IPS-18a (cell line): ENCODE data around the gene EXOC3L1.

ENCODE experiments used
- H3K27ac ChIP-seq: one replicate; pipeline ENCODE4 v1.5.1; 2013; ENCODE audit warnings: low read length
- H3K27me3 ChIP-seq: one replicate; pipeline ENCODE4 v1.6.1; 2013; ENCODE audit warnings: mild to moderate bottlenecking, low read length; ENCODE audit not compliant: control insufficient read depth, insufficient read depth
- H3K36me3 ChIP-seq: one replicate; pipeline ENCODE4 v1.6.1; 2013; ENCODE audit warnings: low read depth, low read length; ENCODE audit not compliant: control insufficient read depth
- H3K4me1 ChIP-seq: one replicate; pipeline ENCODE4 v1.6.1; 2013; ENCODE audit warnings: low read depth, low read length; ENCODE audit not compliant: control insufficient read depth
- H3K4me3 ChIP-seq: one replicate; pipeline ENCODE4 v1.5.1; 2013; ENCODE audit warnings: low read length
- H3K9ac ChIP-seq: one replicate; pipeline ENCODE4 v1.6.1; 2013; ENCODE audit warnings: mild to moderate bottlenecking, low read length, moderate library complexity
- H3K9me3 ChIP-seq: one replicate; pipeline ENCODE4 v1.6.1; 2013; ENCODE audit warnings: low read depth, low read length; ENCODE audit not compliant: control insufficient read depth

The EXOC3L1 gene

GRCh38 chr16:67164599-67165061, 25.3 kb downstream of the EXOC3L1 start, which contains the start of gene HSF4:
Gene HSF4 (plus strand): TSS chr16:67164745. CDS start chr16:67164812, 67 bp downstream.
- H3K4me3 ChIP-seq, result peak within 1 kb of the TSS; percentile 37
- H3K27me3 ChIP-seq, result peaks cover 100% of the 10 kb centered on the region
- peaks cover 11% of the 10 kb centered on the region for H3K4me1 ChIP-seq

GRCh38 chr16:67163999-67164558, 25.9 kb downstream of the EXOC3L1 start:
- no peaks in the 10 kb centered on the region for H3K36me3 ChIP-seq
- H3K9me3 ChIP-seq, result no peaks in the 10 kb centered on the region
- H3K4me3 ChIP-seq, result peak overlapping the region; percentile 30
- H3K9ac ChIP-seq, result no peak overlapping the region
- peaks cover 6% of the 10 kb centered on the region for H3K4me1 ChIP-seq
- H3K27me3 ChIP-seq, result peaks cover 100% of the 10 kb centered on the region
- no peak overlapping the region for H3K27ac ChIP-seq

More at GRCh38 chr16:67164599-67165061, 25.3 kb downstream of the EXOC3L1 start, which contains the start of gene HSF4:
- H3K36me3 ChIP-seq, result no peaks in the 10 kb centered on the region
- no peak within 1 kb of the TSS for H3K9ac ChIP-seq
- no peaks in the 10 kb centered on the region for H3K9me3 ChIP-seq
- no peak within 1 kb of the TSS for H3K27ac ChIP-seq

GRCh38 chr16:67163164-67163998, 26.6 kb downstream of the EXOC3L1 start:
- Histone ChIP-seq H3K27ac (no peak overlapping the region), H3K36me3 (no peaks in the 10 kb centered on the region), H3K4me1 (peaks cover 3% of the 10 kb centered on the region), H3K27me3 (peaks cover 100% of the 10 kb centered on the region), H3K9ac (no peak overlapping the region), H3K4me3 (peak overlapping the region; percentile 30), H3K9me3 (no peaks in the 10 kb centered on the region)

DNA sequence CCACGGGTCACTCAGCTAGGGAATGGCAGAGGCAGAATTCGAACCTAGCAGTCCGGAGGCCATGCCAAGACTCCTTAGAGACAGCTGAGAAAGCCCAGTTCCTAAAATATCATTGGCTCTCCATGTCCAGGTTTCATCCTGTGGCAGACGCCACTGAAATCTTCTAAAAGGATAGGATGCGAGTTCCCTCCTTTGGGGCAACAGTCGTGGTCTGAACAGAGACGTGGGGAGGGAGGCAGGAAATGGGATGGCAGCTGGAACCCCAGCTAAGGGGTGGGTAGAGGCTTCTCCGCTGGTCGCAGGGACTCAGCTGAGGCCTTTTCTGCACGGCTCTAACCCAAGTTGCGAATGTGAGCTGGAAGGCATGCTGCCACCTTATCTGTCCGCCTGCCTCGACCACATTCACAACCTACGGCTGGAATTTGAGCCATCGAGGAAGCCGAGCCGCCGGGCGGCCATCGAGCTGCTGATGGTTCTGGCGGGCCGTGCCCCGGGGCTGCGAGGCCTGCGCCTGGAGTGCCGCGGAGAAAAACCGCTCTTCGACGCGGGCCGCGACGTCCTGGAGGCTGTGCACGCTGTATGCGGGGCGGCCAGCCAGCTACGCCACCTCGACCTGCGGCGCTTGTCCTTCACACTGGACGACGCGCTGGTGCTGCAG, 27.3 kb downstream of the EXOC3L1 start:
- Histone ChIP-seq H3K4me1 (peaks cover 3% of the 10 kb centered on the region), H3K27me3 (peaks cover 100% of the 10 kb centered on the region), H3K9ac (no peak overlapping the region), H3K36me3 (no peaks in the 10 kb centered on the region), H3K27ac (no peak overlapping the region), H3K4me3 (peak overlapping the region; percentile 30), H3K9me3 (no peaks in the 10 kb centered on the region)

GRCh38 chr16:67161595-67162058, 28.3 kb downstream of the EXOC3L1 start:
- no peak overlapping the region for H3K27ac ChIP-seq
- H3K4me3 ChIP-seq, result no peak overlapping the region
- no peak overlapping the region for H3K9ac ChIP-seq
- peaks cover 3% of the 10 kb centered on the region for H3K4me1 ChIP-seq
- H3K9me3 ChIP-seq, result no peaks in the 10 kb centered on the region
- no peaks in the 10 kb centered on the region for H3K36me3 ChIP-seq
- H3K27me3 ChIP-seq, result peaks cover 100% of the 10 kb centered on the region

DNA sequence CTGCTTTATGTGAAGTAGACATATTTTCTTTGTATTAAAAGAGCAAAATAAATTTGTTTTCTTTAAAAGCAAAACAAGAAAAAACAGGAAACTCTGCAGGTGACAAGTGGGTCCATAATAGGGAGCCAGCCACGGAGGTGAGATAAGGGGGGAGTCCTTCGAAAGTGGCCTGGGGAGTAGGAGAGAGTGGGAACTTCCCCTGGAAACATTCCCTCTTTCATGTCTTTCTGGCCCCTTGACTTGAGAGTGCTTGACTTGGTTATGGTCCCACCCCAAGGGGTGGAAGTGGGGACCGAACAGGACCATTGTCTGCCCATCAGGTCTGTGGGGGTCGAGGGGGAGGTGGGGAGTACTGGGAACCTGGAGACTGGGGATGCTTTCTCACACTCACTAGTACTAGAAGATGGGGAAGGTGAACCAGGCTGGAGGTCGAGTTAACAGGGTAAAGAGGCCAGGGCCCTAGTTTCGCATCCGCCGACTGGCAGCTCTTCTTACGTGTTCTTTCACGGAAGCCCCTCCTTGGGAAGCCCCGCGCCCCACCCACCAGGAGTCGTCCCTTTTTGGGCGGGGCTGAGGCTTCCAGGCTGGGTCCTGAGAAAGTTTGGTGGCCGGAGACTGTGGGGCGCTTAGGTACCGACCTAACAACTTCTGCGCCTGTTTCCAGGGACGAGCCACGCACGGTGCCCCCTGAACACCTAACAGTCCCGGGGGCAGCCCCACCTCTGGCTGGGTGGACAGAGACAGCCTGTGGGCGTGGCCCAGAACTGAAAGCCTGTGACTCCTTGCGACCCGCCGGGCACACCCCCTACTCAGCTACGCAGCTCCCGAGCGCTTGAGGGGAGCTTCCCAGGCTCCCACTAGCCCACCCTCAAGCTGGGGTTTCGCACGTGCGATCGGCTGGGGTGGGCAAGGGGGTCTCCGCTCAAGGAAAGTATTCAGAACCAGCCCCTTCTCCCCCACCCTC, 31.0 kb downstream of the EXOC3L1 start:
- Histone ChIP-seq H3K27ac (no peak overlapping the region), H3K4me3 (peak overlapping the region; percentile 54), H3K9ac (no peak overlapping the region), H3K36me3 (no peaks in the 10 kb centered on the region), H3K27me3 (peaks cover 100% of the 10 kb centered on the region), H3K4me1 (peaks cover 3% of the 10 kb centered on the region), H3K9me3 (no peaks in the 10 kb centered on the region)

DNA sequence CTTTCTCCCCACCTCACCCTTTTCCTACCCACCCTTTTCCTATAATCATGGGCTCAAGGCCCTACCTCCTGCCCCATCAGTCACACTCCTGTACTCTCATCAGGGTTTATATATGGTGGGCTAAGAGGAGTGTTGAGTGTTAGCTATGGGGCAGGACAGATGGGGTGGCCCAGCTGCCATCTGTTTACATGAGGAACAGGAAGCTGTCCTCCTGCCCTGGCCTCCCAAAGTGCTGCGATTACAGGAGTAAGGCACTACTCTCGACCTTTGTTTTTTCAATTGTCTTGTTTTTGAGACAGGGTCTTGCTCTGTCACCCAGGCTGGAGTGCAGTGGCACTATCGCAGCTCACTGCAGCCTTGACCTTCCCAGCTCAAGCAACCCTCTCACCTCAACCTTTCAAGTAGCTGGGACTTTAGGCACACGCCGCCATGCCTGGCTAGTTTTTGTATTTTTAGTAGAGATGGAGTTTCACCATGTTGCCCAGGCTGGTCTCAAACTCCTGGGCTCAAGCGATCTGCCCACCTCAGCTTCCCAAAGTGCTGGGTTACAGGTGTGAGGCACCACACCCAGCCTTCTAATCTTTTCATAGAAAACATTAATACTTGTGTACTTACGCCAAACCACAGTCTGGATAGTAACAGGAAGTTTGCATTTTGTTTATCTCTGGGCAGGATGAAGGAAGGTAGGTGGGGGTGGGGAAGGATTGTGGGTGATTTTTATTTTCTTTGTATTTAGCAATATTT, 31.9 kb downstream of the EXOC3L1 start:
- Histone ChIP-seq H3K27ac (no peak overlapping the region), H3K9ac (no peak overlapping the region)

GRCh38 chr16:67157106-67157748, 32.7 kb downstream of the EXOC3L1 start:
- Histone ChIP-seq H3K4me1 (peaks cover 3% of the 10 kb centered on the region), H3K27me3 (peaks cover 100% of the 10 kb centered on the region)

More for the DNA sequence above, 31.9 kb downstream of the EXOC3L1 start:
- no peaks in the 10 kb centered on the region for H3K9me3 ChIP-seq
- peaks cover 100% of the 10 kb centered on the region for H3K27me3 ChIP-seq
- no peak overlapping the region for H3K4me3 ChIP-seq
- peaks cover 3% of the 10 kb centered on the region for H3K4me1 ChIP-seq
- H3K36me3 ChIP-seq, result no peaks in the 10 kb centered on the region

GRCh38 chr16:67156143-67156844, 33.6 kb downstream of the EXOC3L1 start:
- Histone ChIP-seq H3K4me1 (peaks cover 3% of the 10 kb centered on the region), H3K27me3 (peaks cover 100% of the 10 kb centered on the region), H3K36me3 (no peaks in the 10 kb centered on the region)

More at GRCh38 chr16:67157106-67157748, 32.7 kb downstream of the EXOC3L1 start:
- Histone ChIP-seq H3K4me3 (no peak overlapping the region), H3K36me3 (no peaks in the 10 kb centered on the region), H3K27ac (no peak overlapping the region), H3K9me3 (no peaks in the 10 kb centered on the region), H3K9ac (no peak overlapping the region)

More at GRCh38 chr16:67156143-67156844, 33.6 kb downstream of the EXOC3L1 start:
- Histone ChIP-seq H3K27ac (no peak overlapping the region), H3K9me3 (no peaks in the 10 kb centered on the region), H3K4me3 (no peak overlapping the region), H3K9ac (no peak overlapping the region)
